Inflammatory macrophage (primary cell): ENCODE results near the gene SORCS2.
"Not testable (repeated sequence)": the region's sequence is repeated elsewhere in the genome, so short reads cannot be mapped to it uniquely, and the experiment has no call there.

Experiments used
- DNase-seq, 2 donors: peaks; one replicate each; pipeline ENCODE4 v3.0.0-alpha.2; 2020 to 2022

SORCS2 gene

DNA sequence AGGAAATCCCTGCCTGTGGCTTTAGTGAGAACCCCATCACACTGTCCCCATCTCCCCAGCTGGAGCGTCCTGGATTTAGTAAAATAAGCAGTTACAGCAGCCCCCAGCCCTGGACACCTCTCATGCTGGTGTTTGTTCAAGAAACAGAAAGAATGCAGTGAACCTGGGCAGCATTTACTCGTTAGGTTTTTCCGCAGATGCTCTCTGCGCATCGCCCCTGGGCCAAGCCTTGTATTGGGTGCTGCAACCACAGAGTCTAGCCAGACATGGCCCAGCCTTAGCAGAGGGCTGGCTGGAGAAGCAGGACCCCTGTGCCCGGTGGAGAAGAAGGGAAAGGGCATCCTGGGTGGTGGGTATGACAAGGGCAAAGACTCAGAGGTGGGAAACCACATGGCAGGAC is 378.7 kb downstream of the SORCS2 start:
- no peak for DNase-seq

DNA sequence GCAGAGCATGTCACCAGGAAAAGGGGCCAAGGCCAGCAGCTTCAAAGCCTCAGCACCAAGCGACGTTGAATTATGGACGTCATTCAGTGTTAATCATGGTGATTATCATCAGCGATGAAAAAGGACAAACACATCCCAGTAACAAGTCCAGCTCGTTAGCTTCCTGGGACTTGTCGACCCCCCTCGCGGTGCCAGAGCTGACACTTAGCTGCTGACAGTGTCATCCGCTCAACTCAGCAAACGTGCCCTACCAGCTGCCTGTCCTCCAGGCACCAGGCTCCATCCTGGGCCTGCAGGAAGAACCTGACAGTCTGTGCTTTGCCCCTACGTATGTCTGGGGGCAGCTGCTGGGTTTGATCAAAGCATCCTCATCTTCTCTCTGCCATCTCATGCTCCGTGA is 379.4 kb downstream of the SORCS2 start:
- DNase-seq: no peak

DNA sequence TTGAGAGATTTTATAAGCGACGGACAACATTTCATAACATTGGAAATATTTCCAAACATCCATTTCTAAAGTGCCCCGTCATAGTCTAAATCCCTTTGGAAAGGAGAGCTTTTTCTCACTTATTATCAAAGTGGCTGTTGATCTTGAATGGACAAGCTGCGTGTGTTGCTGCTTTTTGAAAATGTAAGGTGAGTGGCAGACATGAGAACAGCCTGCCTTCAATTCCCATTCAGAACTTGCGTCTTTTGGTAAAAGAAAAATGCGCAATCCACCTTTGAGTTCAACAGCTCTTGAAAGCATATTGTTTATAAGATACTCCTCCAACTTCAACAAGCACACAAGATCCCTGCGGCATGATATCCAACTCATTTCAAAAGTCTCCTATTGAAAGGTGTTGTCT is 380.6 kb downstream of the SORCS2 start:
- no peak for DNase-seq

DNA sequence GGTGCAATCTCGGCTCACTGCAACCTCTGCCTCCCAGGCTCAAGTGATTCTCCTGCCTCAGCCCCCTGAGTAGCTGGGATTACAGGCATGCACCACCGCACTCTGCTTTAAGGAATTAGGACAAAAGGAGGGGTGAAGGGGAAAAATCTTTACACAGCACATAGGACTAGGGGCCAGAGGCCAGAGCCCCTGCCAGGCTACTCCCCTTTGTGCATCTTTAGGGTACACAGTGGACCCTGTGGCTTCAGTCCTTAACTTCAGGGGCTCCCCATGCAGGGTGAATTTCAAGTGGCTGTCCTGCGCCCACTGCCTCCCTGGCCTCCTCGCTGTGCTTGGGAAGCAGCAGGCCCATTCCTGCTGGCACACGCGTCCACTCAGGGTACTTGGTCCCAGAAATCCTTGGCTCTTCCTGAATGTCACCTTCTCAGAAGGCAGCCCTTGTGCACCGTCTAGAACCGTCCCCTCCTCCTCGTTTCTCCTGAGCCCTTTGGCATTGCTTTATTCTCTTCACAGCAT is 381.3 kb downstream of the SORCS2 start:
- DNase-seq: no peak

DNA sequence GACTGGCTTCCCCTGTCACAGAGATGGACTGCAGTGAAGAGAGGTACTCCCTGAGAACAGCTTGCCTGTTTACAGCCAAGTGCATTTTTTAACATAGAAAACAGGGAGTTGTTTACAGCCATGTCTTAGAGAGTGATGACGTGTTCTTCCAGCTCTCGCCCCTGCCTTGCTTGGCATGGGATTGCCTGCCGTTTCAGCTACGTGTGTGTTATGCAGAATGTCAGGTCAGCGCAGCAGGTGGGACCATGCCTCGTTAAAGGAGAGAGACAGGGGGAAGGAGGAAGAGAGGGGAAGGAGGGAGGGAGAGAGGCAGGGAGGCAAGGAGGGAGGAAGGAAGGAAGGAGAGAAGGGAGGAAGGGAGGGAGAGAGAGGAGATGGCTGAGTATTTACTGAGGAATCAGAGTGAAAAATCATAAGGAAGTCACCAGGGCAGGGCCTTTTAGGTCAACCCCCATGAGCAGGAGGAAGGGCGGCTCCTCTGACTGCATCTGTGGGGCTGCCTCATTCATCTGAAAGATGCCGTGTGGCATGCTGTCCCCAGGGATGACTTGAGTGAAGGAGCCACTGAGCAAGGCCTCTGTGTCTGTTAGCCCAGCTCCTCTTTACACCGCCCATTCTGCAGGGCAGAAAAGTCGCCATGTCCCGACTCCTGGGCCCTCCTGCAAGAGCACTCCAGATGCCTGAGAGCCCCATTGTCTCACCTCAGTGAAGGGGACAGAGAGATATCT is 382.1 kb downstream of the SORCS2 start:
- DNase-seq: no peak

DNA sequence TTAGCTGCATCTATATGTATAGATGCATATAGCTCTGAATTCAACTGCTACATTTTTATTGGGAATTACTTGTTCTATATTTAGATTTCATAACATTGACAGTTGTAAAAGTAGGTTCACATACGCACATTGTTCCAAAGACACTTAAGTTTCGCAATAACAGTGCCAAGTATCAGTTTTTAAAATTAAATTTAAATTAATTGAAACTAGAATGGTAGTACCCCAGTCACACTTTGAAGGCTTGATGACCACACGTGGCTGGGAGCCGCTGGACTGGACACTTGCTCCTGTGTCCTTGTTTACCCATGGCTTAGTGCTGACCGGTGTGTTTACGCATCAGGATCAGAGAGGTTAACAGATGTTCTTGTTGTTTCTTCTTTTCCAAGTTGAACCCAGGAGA is 383.1 kb downstream of the SORCS2 start:
- no peak for DNase-seq

DNA sequence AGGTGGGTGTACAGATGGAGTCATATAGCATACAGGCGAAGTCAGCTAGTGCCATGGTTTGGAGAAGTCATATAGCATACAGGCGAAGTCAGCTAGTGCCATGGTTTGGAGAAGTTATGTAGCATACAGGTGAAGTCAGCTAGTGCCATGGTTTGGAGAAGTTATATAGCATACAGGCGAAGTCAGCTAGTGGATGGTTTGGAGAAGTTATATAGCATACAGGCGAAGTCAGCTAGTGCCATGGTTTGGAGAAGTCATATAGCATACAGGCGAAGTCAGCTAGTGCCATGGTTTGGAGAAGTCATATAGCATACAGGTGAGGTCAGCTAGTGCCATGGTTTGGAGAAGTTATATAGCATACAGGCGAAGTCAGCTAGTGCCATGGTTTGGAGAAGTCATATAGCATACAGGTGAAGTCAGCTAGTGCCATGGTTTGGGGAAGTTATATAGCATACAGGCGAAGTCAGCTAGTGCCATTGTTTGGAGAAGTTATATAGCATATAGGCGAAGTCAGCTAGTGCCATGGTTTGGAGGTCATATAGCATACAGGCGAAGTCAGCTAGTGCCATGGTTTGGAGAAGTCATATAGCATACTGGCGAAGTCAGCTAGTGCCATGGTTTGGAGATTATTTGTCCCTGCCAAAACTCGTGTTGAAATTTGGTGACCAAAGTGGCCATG is 385.2 kb downstream of the SORCS2 start:
- not testable (repeated sequence) for DNase-seq

DNA sequence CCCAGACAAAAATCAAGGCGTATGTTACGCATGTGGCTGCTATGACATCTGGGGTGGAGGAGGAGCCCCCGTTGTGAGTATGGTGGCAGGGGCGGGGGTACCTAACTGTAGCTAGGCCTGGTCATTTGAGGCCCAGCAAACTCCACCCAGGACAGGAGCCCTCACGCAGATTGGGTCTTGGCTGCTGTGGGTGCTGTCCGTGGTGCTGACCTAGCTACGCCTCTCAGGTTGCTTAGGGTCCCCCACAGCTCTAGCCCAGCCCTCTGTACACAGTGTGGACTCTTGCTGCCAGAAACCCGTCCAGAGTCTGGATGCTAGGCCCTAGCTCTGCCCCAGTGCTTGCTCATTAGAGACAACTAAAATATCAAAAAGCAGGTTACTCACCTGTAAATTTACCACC is 389.1 kb downstream of the SORCS2 start:
- DNase-seq: peak in 1 of 2 donors; percentile 18

DNA sequence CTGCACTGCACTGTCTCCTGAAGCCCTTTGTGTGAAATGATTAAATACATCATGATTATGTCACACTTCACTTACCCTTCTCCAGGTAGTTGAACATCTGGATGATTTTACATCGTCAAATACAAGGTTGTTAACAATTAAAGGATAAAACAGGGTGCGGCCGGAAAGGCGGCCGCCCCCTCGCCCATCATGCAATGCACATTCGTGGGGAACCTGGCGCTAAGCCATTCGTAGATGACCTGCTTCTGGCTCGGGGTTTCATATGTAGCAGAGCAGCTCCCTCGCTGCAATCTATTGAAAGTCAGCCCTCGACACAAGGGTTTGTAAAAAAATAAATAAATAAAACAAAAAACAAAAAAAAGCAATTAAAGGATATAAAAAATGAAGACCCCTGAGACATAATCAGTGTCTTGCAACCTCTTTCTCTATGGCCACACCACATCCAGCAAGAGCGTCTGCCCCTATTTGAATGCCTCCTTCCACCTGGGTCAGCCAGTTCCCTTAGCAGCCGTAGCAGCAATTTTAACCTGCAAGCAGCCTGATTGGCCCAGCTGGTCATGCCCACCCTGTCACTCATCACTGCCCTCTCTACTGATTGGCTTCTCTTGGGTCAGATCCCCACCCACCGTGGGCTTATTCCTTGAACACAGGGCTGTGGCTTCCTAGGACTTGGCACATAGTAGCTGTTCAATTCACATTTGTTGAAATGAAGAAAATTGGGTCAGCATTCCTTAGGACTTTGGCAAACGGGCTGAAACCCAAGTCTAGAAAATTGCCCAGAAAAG is 390.2 kb downstream of the SORCS2 start:
- DNase-seq: no peak

DNA sequence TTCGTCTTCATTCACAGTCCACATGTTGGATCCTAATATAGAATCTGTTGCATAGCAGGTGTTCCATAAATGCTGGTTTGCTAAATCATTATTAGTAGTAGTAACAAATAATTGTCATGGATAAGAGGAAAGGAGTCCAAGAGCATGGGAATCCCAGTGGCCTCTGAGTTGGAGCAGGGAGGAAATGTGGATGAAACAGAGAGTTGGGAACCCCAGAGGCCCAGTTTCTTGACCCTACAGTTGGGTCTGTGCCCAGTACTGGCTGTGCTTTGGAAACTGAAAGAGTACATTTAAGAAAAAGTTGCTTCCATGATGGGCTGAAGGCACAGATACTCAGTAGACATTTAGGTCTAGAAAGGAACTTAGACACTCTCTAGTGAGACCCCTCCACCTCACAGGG is 391.8 kb downstream of the SORCS2 start:
- DNase-seq: no peak

DNA sequence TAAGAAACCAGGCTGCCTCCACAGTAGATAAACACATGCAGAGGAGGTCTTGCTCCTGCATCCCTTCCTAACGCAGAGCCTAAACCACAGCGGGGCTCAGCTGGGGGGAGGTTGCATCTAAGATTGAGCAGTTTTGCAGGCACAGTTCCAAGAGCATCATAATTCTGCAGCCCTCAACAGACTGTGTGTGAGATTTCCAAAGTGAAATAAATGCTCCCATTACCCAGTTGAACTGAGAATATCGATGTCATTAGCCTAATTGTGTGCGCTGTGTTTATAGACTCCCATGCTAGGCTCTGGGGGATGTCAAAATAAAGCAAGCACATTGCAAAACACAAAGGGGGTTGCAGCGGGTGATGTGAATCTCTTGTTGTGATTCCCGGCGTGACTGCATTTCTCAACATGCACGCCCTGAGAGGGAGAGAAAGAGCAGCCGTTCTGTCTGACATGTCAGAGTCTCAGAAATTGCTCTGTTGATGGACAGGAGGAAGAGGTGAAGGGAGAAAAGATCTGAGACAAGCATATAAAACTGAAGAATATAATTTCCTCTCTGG is 392.3 kb downstream of the SORCS2 start:
- DNase-seq: no peak

DNA sequence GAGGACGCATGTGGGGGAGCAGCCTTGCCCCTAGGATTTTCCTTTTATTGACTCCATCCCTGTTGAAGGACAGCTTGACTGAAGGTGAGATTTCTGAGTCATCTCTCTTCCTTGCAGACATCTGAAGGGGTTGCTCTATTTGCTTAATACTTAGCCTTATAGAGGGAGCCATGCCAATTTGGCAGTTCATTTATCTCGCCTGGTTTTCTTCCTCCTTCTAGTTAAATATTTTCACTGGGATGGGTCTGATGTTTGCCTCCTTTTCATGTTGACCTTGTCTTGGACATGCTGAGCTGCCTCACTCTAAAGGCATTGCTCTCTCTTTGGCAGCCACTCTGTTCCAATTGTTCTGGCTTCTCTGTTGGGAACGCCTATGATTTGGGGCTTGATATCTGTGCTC is 393.4 kb downstream of the SORCS2 start:
- DNase-seq: no peak

DNA sequence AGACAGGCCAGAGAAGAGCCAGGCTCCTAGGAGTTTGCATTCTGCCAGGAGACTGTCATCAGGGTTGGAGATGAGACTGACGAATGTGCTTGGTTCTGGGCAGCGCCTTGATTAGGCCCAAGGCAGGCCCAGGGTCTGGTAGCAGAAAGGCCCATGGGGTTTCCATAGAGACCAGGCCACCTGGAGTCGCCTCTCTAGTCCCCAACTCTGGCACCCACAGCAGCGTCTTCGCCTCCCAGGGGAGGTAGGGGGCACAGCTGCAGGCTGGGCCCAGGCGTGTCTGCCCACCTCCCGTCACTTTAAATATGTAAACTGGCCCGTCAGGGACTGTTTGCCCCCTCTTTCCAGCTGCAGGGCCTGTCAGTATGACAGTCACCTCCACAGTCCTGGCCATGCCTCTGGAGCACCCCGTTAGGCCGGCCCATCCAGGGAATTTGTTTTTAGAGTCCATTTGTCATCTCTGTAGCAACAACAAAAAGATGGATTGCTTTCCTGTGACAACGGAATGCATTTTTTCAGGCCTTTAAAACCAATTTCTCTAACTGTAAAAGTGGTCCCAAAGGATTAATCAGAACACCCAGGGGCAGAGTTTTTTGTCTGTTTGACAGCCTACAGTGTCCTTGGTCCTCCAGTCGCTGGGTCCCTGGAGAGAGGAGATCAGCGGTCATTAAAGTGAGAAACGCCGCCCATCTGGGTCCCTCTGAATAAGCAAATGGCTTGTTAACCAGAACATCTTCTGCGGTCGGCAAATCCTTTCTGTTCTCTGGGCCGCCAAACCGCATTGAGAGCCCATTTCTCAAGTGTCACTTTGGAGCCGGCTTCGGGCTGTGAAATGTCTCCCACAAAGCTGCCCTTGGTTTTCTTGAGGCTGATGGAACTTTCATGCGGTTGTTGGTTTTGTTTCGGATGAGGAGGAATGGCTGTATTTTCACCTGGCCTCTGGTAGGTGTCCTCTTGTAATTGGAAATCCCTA is 395.4 kb downstream of the SORCS2 start:
- DNase-seq: no peak

DNA sequence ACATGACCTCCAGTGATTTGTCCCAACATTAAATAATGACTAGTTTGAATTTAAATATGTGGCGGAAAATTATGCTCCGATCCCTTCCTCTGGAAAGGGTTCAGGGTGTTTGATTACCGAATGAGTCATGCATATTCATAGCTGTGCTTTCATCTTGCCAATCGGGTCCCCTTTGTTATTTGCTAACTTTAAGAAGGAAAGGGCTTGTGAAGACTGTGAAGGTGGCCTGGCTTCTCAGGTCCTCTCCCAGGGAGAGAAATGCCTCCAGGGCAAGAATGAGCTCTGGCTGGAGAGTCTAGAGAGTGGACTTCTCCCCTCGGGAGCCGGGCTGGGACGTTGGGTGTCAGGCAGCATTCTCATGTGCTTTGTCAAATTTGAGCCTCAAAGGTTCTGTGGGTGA is 397.9 kb downstream of the SORCS2 start:
- no peak for DNase-seq

DNA sequence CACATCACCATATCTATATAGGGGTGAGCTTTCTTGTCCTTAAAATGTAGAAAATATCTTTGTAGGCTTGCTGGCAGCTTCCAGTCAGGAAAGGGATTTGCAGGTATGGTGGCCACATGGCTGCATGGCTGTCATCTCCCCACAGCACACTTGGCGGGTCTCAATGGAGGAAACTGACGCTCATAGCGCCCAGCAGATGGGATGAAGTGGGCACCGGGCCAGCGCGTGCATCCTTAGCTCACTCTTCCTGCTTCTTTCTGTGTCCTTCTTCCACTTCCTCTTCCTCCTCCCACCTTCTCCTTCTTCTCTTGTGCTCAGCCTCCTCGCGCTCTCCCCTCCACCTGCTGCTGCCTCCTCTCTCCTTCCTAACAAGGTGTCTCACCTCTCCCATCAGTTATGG is 398.6 kb downstream of the SORCS2 start:
- DNase-seq: no peak

DNA sequence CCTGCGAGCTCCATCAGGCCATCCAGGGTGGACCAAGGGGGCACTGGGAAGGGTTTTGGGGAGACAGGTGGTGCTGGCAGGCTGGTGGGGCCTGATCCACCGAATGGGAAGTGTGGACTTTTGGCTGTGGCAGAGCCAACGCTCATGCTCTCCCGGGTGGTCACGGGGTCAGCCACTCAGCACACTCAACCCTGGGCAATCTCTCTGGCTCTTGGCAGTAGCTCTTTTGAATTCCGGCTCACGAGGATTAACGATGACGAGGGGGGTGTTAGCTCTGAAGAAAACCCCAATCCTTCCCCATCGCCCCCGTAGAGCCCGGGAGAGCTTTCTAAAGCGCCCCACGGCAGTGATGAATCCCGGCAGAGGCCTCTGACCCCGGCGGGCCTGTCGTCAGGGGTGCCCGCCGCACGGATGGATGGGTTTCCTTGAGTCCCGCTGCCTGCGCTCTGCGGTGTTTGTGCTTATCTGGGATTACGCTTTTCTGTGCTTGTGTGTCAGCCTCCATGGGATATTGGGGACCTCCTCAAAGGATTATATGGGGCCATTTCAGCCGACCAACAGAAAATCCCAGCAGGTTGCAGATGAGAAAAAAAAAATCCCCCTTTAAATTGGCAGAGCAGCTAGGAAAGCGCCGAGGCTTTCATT is 399.2 kb downstream of the SORCS2 start:
- no peak for DNase-seq

DNA sequence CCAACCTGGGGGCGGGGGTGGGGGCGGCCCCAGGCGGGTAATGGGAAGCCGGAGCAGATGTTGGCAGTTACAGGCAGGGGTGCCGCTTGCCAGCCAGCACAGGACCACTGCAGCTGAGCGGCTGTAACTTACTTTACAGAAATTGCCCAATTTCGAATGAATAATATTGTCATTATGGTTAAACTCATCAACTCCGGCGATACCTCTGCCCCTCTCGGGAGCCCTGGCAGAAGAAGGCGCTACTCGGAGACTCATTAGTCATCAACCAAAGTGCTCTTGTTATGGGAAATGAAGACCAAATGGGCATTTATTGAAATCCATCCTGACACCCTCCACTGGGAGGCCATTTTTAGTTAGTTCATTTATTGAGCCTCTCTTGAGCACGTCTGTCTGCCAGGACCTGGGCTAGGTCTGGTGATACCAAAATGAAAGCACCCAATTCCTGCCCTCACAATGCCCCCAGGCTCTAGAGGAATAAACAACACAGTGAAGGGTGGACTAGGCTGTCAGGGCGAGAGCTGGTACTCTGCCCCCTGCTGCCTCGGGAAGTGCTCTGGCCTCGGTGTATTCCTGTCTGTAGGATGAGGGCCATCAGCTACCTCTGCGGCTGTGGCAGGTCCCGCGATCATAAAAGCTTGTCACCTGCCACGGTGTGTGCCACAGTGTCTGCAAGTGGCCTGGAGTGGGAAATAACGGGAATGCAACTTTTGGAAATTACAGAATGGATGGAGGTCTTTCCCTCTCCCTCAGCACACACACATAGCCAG is 401.5 kb downstream of the SORCS2 start:
- no peak for DNase-seq

DNA sequence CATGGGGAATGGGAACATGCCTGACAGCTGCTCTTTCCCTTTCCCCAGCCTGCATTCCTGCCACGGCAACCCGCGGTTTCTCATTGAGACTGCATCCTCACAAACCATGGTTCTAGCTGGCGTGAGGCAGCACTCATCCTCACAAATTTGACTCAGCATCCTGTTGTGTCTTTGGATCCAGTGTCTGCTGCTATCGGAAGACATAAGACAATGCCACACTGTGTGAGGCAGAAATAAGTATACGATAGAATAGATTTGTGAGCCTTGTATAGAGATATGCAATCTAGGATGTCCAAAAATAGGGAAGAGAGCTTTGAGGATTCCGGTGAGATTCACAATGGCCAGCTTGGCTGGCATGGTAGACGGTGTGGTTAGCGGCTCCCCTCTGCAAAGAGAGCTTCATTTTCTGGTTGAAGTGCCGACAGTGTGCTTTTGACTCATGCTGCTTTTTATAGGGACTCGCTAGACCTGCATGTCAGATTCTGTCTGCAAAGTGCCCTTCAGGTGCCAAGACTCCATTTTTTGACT is 403.7 kb downstream of the SORCS2 start:
- DNase-seq: no peak

DNA sequence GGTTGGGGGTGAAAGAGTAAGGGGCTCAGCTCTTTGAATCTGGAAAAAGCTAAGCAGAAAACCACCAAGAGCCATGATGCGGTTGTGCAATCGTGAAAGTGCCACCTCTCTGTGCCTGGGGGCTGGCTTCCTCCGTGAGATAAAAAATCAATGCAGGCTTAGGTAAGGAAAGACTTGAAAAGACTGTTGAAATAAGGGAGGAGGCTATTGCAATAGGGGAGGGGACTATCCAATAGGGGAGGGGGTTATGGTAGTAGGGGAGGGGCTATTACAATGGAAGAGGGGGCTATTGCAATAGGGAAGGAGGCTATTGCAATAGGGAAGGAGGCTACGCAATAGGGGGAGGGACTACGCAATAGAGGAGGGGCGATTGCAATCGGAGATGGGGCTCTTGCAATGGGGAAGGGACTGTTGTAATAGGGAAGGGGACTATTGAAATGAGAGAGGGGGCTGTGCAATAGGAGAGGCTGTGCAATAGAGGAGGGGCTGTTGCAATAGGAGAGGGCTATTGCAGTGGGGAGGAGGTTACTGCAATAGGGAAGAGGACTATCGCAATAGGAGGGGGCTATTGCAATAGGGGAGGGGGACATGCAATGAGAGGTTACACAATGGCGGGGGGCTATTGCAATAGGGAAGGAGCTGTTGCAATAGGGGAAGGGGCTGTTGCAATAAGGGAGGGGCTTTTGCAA is 404.7 kb downstream of the SORCS2 start:
- DNase-seq: peak; percentile 6 to 31
